ENCODE measurements around the gene ZNF25. TPM values are rescaled to one million over a fixed set of nuclear protein-coding genes. Genes with fewer than 3 reads are reported as not detected.
A peak's percentile ranks its signal among the peaks of the same experiment; 100 is the strongest.
"Not testable (repeated sequence)": the region's sequence is repeated elsewhere in the genome, so short reads cannot be mapped to it uniquely, and the experiment has no call there.

Gene ZNF25
- polyA plus RNA-seq, 4 donors = 1.1 to 4.6 (median 2.6) TPM

- H3K27ac ChIP-seq (ENCODE audit: low read depth in 1 of 3, low read length in 2 of 3) = no peak overlapping the region
- WGBS, 3 donors = 90 to 100% (median 100%) methylated on average over 1 of the region's 1 CpG
- no peak overlapping the region for H3K4me3 ChIP-seq (ENCODE audit: low read depth in 1 of 3, low read length in 3 of 3)
- H3K36me3 ChIP-seq (ENCODE audit: control insufficient read depth in 3 of 3, insufficient read depth in 2 of 3, low read depth in 1 of 3, low read length in 3 of 3) = no peaks in the 10 kb centered on the region
- no peaks in the 10 kb centered on the region for H3K27me3 ChIP-seq (ENCODE audit: control insufficient read depth in 3 of 3, insufficient read depth in 3 of 3, low read length in 3 of 3)
- H3K4me1 ChIP-seq (ENCODE audit: control insufficient read depth in 3 of 3, insufficient read depth in 2 of 3, low read depth in 1 of 3, low read length in 2 of 3) = no peaks in the 10 kb centered on the region
- FAIRE-seq (no peak), DNase-seq (no peak)
- H3K9me3 ChIP-seq (ENCODE audit: control insufficient read depth in 2 of 2, insufficient read depth in 1 of 2, low read depth in 1 of 2, low read length in 1 of 2) = no peaks in the 10 kb centered on the region
Observed at GRCh38 chr10:38003588-38003987, 27.1 kb upstream of the ZNF25 start.

- 94 to 97% (median 95%) methylated on average over 6 of the region's 6 CpGs for WGBS, 3 donors
- FAIRE-seq (no peak), DNase-seq (no peak)
- H3K9me3 ChIP-seq (ENCODE audit: control insufficient read depth in 2 of 2, insufficient read depth in 1 of 2, low read depth in 1 of 2, low read length in 1 of 2) = no peaks in the 10 kb centered on the region
- H3K27ac ChIP-seq (ENCODE audit: low read depth in 1 of 3, low read length in 2 of 3) = no peak overlapping the region
- no peak overlapping the region for H3K4me3 ChIP-seq (ENCODE audit: low read depth in 1 of 3, low read length in 3 of 3)
- no peaks in the 10 kb centered on the region for H3K27me3 ChIP-seq (ENCODE audit: control insufficient read depth in 3 of 3, insufficient read depth in 3 of 3, low read length in 3 of 3)
- H3K36me3 ChIP-seq (ENCODE audit: control insufficient read depth in 3 of 3, insufficient read depth in 2 of 3, low read depth in 1 of 3, low read length in 3 of 3) = no peaks in the 10 kb centered on the region
- no peaks in the 10 kb centered on the region for H3K4me1 ChIP-seq (ENCODE audit: control insufficient read depth in 3 of 3, insufficient read depth in 2 of 3, low read depth in 1 of 3, low read length in 2 of 3)
Observed at GRCh38 chr10:38003026-38003425, 26.6 kb upstream of the ZNF25 start.

- H3K27me3 ChIP-seq (ENCODE audit: control insufficient read depth in 3 of 3, insufficient read depth in 3 of 3, low read length in 3 of 3); H3K36me3 ChIP-seq (ENCODE audit: control insufficient read depth in 3 of 3, insufficient read depth in 2 of 3, low read depth in 1 of 3, low read length in 3 of 3); H3K27ac ChIP-seq (ENCODE audit: low read depth in 1 of 3, low read length in 2 of 3); H3K4me1 ChIP-seq (ENCODE audit: control insufficient read depth in 3 of 3, insufficient read depth in 2 of 3, low read depth in 1 of 3, low read length in 2 of 3); H3K4me3 ChIP-seq (ENCODE audit: low read depth in 1 of 3, low read length in 3 of 3); FAIRE-seq; DNase-seq; H3K9me3 ChIP-seq (ENCODE audit: control insufficient read depth in 2 of 2, insufficient read depth in 1 of 2, low read depth in 1 of 2, low read length in 1 of 2): not testable (repeated sequence)
- 90 to 100% (median 93%) methylated on average over 1 of the region's 1 CpG for WGBS, 3 donors
Observed at GRCh38 chr10:38000474-38000873, 24.0 kb upstream of the ZNF25 start.

GRCh38 chr10:37998920-37999319 is 22.5 kb upstream of the ZNF25 start:
- FAIRE-seq; H3K4me3 ChIP-seq (ENCODE audit: low read depth in 1 of 3, low read length in 3 of 3); H3K27ac ChIP-seq (ENCODE audit: low read depth in 1 of 3, low read length in 2 of 3); H3K9me3 ChIP-seq (ENCODE audit: control insufficient read depth in 2 of 2, insufficient read depth in 1 of 2, low read depth in 1 of 2, low read length in 1 of 2); H3K27me3 ChIP-seq (ENCODE audit: control insufficient read depth in 3 of 3, insufficient read depth in 3 of 3, low read length in 3 of 3); H3K36me3 ChIP-seq (ENCODE audit: control insufficient read depth in 3 of 3, insufficient read depth in 2 of 3, low read depth in 1 of 3, low read length in 3 of 3); H3K4me1 ChIP-seq (ENCODE audit: control insufficient read depth in 3 of 3, insufficient read depth in 2 of 3, low read depth in 1 of 3, low read length in 2 of 3); DNase-seq: not testable (repeated sequence)
- WGBS, 3 donors = 35 to 65% (median 42%) methylated on average over 1 to 2 of the region's 3 CpGs

- WGBS, 3 donors = 65 to 75% (median 66%) methylated on average over 3 of the region's 3 CpGs
- FAIRE-seq = no peak
- Histone ChIP-seq H3K9me3 (ENCODE audit: control insufficient read depth in 2 of 2, insufficient read depth in 1 of 2, low read depth in 1 of 2, low read length in 1 of 2) (no peaks in the 10 kb centered on the region), H3K27me3 (ENCODE audit: control insufficient read depth in 3 of 3, insufficient read depth in 3 of 3, low read length in 3 of 3) (no peaks in the 10 kb centered on the region), H3K4me1 (ENCODE audit: control insufficient read depth in 3 of 3, insufficient read depth in 2 of 3, low read depth in 1 of 3, low read length in 2 of 3) (no peaks in the 10 kb centered on the region), H3K36me3 (ENCODE audit: control insufficient read depth in 3 of 3, insufficient read depth in 2 of 3, low read depth in 1 of 3, low read length in 3 of 3) (no peaks in the 10 kb centered on the region), H3K4me3 (ENCODE audit: low read depth in 1 of 3, low read length in 3 of 3) (no peak overlapping the region), H3K27ac (ENCODE audit: low read depth in 1 of 3, low read length in 2 of 3) (no peak overlapping the region)
- no peak for DNase-seq
Observed at GRCh38 chr10:37992083-37992482, 15.6 kb upstream of the ZNF25 start.

GRCh38 chr10:37991655-37992054 is 15.2 kb upstream of the ZNF25 start:
- no peaks in the 10 kb centered on the region for H3K9me3 ChIP-seq (ENCODE audit: control insufficient read depth in 2 of 2, insufficient read depth in 1 of 2, low read depth in 1 of 2, low read length in 1 of 2)
- H3K27me3 ChIP-seq (ENCODE audit: control insufficient read depth in 3 of 3, insufficient read depth in 3 of 3, low read length in 3 of 3) = no peaks in the 10 kb centered on the region
- no peak for FAIRE-seq

GRCh38 chr10:37976880-37977203 is 395 bp upstream of the ZNF25 start:
- FAIRE-seq (no peak), DNase-seq (no peak)
- peaks cover 0 to 4% (median 0%) of the 10 kb centered on the region in 3 donors for H3K4me1 ChIP-seq (ENCODE audit: control insufficient read depth in 3 of 3, insufficient read depth in 2 of 3, low read depth in 1 of 3, low read length in 2 of 3)
- peaks cover 0 to 2% of the 10 kb centered on the region in 2 donors for H3K9me3 ChIP-seq (ENCODE audit: control insufficient read depth in 2 of 2, insufficient read depth in 1 of 2, low read depth in 1 of 2, low read length in 1 of 2)
- peak overlapping the region in 2 of 3 donors; percentile 39 to 46 for H3K4me3 ChIP-seq (ENCODE audit: low read depth in 1 of 3, low read length in 3 of 3)
- 1 to 5% (median 3%) methylated on average over 9 of the region's 9 CpGs for WGBS, 3 donors
- peak overlapping the region in 2 of 3 donors; percentile 19 to 96 for H3K27ac ChIP-seq (ENCODE audit: low read depth in 1 of 3, low read length in 2 of 3)
- H3K27me3 ChIP-seq (ENCODE audit: control insufficient read depth in 3 of 3, insufficient read depth in 3 of 3, low read length in 3 of 3) = no peaks in the 10 kb centered on the region
- no peaks in the 10 kb centered on the region for H3K36me3 ChIP-seq (ENCODE audit: control insufficient read depth in 3 of 3, insufficient read depth in 2 of 3, low read depth in 1 of 3, low read length in 3 of 3)

More at GRCh38 chr10:37991655-37992054, 15.2 kb upstream of the ZNF25 start:
- Histone ChIP-seq H3K4me3 (ENCODE audit: low read depth in 1 of 3, low read length in 3 of 3) (no peak overlapping the region), H3K27ac (ENCODE audit: low read depth in 1 of 3, low read length in 2 of 3) (no peak overlapping the region), H3K36me3 (ENCODE audit: control insufficient read depth in 3 of 3, insufficient read depth in 2 of 3, low read depth in 1 of 3, low read length in 3 of 3) (no peaks in the 10 kb centered on the region), H3K4me1 (ENCODE audit: control insufficient read depth in 3 of 3, insufficient read depth in 2 of 3, low read depth in 1 of 3, low read length in 2 of 3) (no peaks in the 10 kb centered on the region)
- DNase-seq = no peak
- 78 to 82% (median 79%) methylated on average over 2 of the region's 2 CpGs for WGBS, 3 donors

- Histone ChIP-seq H3K4me1 (ENCODE audit: control insufficient read depth in 3 of 3, insufficient read depth in 2 of 3, low read depth in 1 of 3, low read length in 2 of 3) (peaks cover 0 to 4% (median 0%) of the 10 kb centered on the region in 3 donors), H3K27ac (ENCODE audit: low read depth in 1 of 3, low read length in 2 of 3) (peak overlapping the region; percentile 57 to 96 (median 89)), H3K36me3 (ENCODE audit: control insufficient read depth in 3 of 3, insufficient read depth in 2 of 3, low read depth in 1 of 3, low read length in 3 of 3) (no peaks in the 10 kb centered on the region), H3K27me3 (ENCODE audit: control insufficient read depth in 3 of 3, insufficient read depth in 3 of 3, low read length in 3 of 3) (no peaks in the 10 kb centered on the region), H3K4me3 (ENCODE audit: low read depth in 1 of 3, low read length in 3 of 3) (peak overlapping the region in 2 of 3 donors; percentile 57 to 90), H3K9me3 (ENCODE audit: control insufficient read depth in 2 of 2, insufficient read depth in 1 of 2, low read depth in 1 of 2, low read length in 1 of 2) (peaks cover 0 to 2% of the 10 kb centered on the region in 2 donors)
- 21 to 25% (median 21%) methylated on average over 5 of the region's 5 CpGs for WGBS, 3 donors
- FAIRE-seq (no peak), DNase-seq (peak; percentile 27 to 62)
Observed at GRCh38 chr10:37975401-37975991, 951 bp downstream of the ZNF25 start.

GRCh38 chr10:37972396-37972795 is 4.1 kb downstream of the ZNF25 start:
- 96 to 100% (median 100%) methylated on average over 1 of the region's 1 CpG for WGBS, 3 donors

More at GRCh38 chr10:37972396-37972795, 4.1 kb downstream of the ZNF25 start:
- peaks cover 0 to 4% (median 0%) of the 10 kb centered on the region in 3 donors for H3K4me1 ChIP-seq (ENCODE audit: control insufficient read depth in 3 of 3, insufficient read depth in 2 of 3, low read depth in 1 of 3, low read length in 2 of 3)
- no peak overlapping the region for H3K27ac ChIP-seq (ENCODE audit: low read depth in 1 of 3, low read length in 2 of 3)
- FAIRE-seq (no peak), DNase-seq (no peak)
- no peak overlapping the region for H3K4me3 ChIP-seq (ENCODE audit: low read depth in 1 of 3, low read length in 3 of 3)
- H3K36me3 ChIP-seq (ENCODE audit: control insufficient read depth in 3 of 3, insufficient read depth in 2 of 3, low read depth in 1 of 3, low read length in 3 of 3) = peaks cover 0 to under 1% (median 0%) of the 10 kb centered on the region in 3 donors
- H3K27me3 ChIP-seq (ENCODE audit: control insufficient read depth in 3 of 3, insufficient read depth in 3 of 3, low read length in 3 of 3) = no peaks in the 10 kb centered on the region
- H3K9me3 ChIP-seq (ENCODE audit: control insufficient read depth in 2 of 2, insufficient read depth in 1 of 2, low read depth in 1 of 2, low read length in 1 of 2) = peaks cover 0 to 3% of the 10 kb centered on the region in 2 donors
